HG03139 (cell line): Measurements from ENCODE around the gene SPAG9.
A peak's percentile ranks its signal among the peaks of the same experiment; 100 is the strongest.

Source experiments
- ATAC-seq: cut with Tn5 transposase; IDR thresholded peaks from one replicate; pipeline ENCODE4 v1.9.1; 2021; ENCODE audit not compliant: unreplicated experiment

Gene SPAG9

DNA sequence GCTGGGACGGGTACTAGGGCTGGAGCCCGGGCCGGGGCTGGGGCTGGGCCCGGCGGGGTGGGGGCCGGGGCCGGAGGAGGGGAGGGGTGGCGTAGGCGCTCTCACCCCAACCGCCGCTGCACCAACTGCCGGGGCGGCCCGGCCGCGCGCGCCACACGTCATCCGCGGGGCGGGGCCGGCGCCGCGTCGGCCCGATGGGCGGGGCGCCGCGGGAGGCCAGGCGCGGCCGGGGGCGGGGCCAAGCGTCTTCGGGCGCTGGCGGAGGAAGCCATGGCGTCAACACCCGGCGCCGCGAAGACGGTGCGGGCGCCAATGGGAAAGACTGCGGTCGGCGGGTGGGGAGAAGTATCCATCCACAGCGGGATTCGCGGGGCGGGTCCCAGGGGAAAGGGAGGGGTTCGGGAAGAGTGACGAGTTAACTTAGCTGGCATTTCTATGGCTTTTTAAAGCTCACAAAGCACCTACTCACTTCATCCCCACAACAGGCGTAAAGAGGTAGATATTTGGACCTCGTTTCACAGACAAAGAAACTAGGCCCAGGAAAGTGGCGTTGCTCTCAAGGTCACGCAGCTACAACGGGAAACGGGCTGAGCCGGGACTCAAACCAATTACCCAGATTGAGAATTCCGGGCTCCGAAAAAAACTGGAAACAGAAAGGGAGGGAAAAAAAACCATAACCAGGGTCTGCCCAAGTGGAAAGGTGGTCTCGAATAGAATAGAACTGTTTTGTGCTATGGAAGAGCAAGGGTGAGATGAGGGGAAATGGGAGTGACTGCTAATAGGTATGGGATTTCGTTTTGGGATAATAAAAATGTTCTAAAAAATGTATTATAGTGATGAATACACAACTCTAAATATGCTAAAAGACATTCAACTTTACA lies at the start of gene SPAG9:
SPAG9 (minus strand) TSS at position 130 of the 881 bp plus-strand sequence. CDS start 212 bp downstream, outside the sequence.
- peak; percentile 60 for ATAC-seq

DNA sequence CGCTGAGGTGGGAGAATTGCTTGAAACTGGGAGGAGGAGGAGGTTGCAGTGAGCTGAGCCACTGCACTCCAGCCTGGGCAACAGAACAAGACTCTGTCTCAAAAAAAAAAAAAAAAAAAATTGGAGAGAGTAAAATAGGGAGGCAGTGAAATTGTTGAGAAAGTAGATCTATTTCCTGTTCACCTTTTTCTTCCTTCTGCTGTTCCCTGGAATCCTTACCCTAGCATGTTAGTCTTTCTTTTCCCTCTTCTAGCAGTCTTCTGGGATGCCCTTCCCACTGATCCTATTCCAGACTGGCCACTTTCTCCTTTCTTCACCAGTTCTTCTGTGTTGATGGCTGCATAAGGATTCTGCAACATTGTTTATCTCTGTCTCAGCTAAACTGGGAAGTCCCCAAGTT lies 48.7 kb upstream of the SPAG9 start:
- no peak for ATAC-seq

- ATAC-seq, result peak; percentile 42
Measured at GRCh38 chr17:51166987-51167931, 46.6 kb upstream of the SPAG9 start.

- ATAC-seq, result peak; percentile 82
Measured at GRCh38 chr17:51166198-51166986, 45.7 kb upstream of the SPAG9 start, which contains the start of gene NME2. Gene NME2, plus strand, starts transcription at chr17:51166411. Its CDS starts 420 bp downstream, at chr17:51166831.

DNA sequence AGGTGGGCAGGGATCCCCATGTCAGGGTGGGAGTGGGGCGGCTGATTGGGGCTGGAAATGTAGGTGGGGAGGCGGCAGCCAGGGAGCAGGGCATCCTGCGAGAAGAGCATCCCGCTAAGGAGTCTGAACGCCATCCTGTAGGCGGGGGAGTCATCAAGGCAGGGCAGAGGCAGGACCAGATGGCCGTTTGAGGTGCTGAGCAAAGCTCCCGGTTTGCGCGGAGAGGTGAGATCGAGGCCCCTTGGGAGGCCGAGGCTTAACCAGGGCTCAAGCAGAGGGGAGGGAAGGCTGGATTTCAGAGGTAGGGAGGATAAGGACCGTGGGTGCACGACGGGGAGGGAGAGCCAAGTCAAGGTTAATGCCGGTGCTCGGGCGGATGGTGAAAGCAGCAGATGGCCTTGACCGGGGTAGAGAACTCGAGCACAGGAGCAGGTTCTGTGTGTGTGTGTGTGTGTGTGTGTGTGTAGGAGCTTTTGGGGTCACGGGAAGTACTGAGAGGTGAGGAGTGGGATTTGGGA lies 45.1 kb upstream of the SPAG9 start:
- peak; percentile 15 for ATAC-seq

DNA sequence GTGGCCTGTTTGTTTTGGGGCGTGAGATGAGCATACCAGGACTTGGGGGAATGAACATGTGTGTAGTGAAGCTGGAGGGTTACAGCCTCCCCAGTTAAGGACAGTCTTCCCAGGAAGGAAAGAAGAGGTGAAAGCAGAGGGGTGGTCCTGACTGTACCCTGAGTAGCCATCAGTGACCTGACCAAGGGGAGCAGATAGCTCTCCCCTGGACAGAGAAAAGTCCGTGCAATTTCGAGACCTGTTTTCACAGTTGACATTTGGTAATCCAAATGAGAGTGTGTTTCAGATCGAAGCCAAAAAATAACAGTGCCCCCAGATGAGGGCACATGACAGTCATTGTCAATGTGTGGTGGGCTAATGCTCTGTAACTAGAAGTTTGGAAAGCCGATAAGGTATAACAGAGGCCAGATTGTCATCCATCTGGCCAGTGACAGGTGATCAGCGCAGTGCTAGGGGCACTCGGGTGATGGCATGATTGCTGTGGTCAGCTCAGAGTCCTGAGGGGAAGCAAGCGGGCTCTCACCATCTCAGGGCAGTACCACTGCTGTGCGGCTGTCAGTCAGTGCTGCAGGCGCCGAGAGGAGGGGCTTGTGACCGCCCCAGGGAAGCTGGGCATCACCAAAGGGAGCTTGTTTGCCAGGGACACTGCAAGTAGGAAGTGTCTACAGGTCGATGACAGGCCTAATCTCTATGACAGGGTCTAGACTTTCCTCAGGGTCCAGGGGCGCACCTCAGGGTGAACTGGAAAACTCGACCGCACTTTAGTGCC lies 44.4 kb upstream of the SPAG9 start:
- no peak for ATAC-seq

DNA sequence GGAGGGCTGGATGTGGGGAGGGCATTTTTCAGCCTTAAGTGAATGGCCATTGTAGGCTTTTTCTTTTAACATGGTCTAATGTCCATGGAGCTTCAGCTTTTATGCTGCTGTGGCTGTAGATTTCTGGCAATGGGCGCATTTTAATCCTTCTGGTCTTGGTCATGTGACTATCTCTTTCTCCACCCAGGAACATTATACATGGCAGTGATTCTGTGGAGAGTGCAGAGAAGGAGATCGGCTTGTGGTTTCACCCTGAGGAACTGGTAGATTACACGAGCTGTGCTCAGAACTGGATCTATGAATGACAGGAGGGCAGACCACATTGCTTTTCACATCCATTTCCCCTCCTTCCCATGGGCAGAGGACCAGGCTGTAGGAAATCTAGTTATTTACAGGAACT lies 40.9 kb upstream of the SPAG9 start:
- ATAC-seq, result no peak

DNA sequence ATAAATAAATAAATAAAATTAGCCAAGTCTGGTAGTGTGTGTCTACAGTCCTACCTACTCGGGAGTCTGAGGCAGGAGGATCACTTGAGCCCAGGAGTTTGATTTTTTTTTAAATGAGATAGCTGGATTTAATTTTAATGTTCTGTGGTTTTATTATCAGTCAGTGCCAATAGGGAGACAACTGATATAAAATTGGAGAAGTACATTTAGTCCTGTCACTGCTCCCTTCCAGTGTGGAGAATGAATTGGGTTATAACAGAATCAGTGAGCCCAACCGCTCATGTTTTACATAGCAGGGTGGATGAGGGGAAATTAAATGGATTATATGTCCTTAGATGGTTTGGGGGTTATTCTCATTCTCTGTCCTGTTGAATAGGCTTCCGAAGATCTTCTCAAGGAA lies 38.9 kb upstream of the SPAG9 start:
- no peak for ATAC-seq

DNA sequence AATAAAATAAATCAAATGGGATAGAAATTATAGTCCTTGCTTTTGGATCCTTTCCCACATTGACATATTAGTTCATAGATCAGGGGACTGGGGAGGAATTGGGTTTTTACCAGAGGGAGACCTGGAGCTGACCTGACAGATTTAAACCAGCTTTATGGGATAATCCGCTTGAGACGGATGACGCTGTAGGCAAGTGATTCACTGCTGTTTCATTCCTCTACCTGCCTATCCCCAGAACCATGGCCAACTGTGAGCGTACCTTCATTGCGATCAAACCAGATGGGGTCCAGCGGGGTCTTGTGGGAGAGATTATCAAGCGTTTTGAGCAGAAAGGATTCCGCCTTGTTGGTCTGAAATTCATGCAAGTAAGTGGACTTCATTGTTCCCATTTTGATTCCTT lies 34.7 kb upstream of the SPAG9 start:
- ATAC-seq, result no peak

DNA sequence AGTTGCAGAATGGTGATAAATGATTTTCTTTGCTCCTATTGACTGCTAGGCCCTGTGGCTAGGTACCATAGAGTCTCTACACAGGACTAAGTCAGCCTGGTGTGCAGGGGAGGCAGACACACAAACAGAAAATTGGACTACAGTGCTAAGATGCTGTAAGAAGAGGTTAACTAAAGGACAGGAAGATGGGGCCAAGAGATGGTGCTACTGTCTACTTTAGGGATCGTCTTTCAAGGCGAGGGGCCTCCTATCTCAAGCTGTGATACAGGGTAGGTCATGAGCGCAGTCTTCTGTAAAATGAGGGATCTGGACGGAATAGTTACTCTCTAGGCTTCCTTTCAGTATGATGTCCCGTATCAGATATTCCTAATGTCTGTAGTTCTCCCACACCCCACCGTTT lies 33.5 kb upstream of the SPAG9 start:
- no peak for ATAC-seq

DNA sequence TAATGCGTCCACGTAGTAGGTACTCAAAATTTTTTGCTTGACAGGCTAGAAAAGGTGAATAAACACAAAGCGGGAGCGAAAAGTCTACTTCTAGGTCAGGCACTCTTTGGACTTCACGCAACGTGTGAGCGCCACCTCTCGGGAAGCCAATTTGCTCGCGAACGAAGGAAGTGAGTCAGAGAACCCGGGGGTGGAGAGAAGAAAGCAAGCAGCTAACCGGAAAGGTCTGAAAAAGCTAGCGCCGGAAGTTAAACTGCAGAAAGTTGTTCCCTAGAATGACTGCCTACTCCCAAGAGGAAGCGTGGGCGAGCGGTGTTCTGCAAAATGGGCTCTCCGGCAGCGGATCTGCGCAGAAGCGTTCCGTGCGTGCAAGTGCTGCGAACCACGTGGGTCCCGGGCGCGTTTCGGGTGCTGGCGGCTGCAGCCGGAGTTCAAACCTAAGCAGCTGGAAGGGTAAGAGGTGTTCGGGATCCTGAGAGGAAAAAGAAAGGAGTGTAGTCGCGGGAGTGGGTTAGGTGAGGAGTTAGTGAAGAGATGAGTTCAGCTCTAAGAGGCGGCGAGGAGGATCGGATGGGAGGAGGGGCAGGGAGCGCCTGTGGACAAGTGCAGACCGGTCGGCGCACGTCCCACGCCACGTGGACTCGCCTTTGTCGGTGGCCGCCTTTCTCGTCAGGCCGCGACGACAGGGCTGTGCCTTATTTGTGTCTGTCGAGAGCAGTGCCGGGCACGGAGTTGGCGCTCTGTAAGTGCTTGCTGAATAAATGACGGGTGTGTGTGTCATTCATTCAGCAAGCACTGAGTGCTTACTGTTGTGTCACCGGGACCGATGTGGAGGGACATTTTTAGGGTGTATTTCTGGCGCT lies 32.8 kb upstream of the SPAG9 start, which contains the start of gene NME1:
NME1 (plus strand) TSS at position 350 of the 863 bp plus-strand sequence. CDS start 2,096 bp downstream, outside the sequence.
- ATAC-seq, result peak; percentile 84

DNA sequence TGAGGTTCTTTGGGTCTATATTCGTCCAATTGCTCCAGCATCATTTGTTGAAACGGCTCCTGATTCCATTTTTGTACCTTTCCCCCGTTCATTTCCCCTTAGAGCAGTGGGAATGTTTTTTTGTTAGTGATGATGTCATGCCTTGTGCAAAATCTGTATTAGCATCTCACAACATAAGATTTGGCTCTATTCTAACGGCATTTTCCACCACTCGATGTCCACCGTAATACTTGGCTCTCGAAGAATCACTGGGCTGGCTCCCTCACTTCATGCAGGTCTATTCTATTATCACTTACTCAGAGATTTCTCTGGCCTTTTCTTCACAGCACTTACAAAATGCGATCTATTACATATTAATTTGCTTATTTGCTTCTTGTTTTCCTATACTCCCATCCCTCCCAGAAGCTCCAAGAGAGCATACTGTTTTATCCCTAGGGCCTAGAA lies 32.1 kb upstream of the SPAG9 start:
- no peak for ATAC-seq

DNA sequence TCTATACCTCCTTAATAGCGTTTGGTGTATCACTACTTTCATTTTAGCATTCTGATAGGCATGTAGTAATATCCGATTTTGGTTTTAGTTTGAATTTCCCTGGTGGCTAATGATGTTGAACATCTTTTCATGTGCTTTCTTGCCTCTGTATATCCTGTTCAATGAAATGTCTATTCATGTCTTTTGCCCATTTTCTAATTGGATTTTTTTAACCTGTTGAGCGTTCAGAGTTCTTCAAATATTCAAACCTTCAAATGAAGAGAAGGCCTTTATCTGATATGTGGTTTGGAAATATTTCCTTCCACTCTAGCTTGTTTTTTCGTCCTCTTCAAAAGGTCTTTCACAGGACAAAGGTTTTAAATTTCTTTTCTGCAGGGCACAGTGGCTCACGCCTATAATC lies 30.3 kb upstream of the SPAG9 start:
- no peak for ATAC-seq

DNA sequence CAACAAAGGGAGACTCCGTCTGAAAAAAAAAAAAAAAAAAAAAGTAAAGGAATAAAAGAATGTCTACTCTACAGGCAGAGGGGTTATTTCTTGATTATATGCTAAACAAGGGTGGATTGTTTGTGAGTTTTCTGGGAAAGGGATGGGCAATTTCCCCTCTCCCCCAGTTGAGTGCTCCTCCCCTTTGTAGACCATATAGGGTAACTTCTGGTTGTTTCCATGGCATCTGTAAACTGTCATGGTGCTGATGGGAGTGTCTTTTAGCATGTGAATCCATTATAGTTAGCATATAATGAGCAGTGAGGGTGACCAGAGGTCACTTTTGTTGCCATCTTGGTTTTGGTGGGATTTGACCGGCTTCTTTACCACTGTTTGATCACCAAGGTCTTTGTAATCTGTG lies 28.5 kb upstream of the SPAG9 start:
- no peak for ATAC-seq

- ATAC-seq, result no peak
Measured at GRCh38 chr17:51147650-51148049, 27.0 kb upstream of the SPAG9 start.

GRCh38 chr17:51144266-51145022 lies 23.8 kb upstream of the SPAG9 start:
- no peak for ATAC-seq

DNA sequence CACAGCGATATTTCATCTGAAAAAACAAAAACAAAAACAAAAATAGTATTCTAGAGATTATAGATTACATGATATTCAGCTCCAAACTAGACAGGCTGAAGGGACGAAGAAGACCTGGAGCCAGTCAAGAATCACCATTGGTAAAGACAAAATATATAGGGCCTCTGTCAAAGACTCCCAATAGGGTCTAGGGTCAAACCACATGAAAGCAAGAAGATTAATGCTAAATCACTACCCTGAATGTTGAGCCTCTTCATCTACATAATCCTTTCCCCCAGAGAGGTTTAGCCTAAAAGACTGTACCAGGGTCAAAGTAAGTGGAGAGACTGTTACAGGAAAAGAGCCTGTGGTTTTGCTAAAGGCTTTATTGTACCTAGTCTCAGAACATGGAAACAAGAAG lies 21.9 kb upstream of the SPAG9 start:
- no peak for ATAC-seq

DNA sequence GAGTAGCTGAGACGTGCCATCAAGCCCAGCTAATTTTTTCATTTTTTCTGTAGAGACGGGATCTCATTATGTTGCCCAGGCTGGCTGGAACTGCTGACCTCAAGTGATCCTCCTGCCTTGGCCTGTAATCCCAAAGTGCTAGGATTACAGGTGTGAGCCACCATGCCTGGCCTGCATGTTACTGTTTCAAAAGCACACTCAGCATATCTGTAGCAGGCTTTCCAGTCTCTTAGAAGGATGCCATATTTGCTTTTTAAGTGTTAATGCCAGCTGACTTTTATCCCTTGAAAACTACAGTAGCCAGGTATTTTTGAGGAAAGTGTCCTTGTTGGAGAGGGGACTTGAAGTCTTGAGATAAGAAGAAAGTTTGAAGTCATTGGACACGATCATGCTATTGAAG lies 15.3 kb upstream of the SPAG9 start:
- ATAC-seq, result no peak
